HepG2 (cell line): ENCODE measurements around the gene FBXO24. TPM values are rescaled to one million over a fixed set of nuclear protein-coding genes. Genes with fewer than 3 reads are reported as not detected.

ENCODE experiments used
- AKAP8 ChIP-seq: sonication (generic); formaldehyde crosslinking; IDR thresholded peaks from 2 replicates; pipeline ENCODE4 v1.5.1; 2020; ENCODE audit warnings: mild to moderate bottlenecking, missing genetic modification reagents
- FLYWCH1 ChIP-seq: sonication (generic); formaldehyde crosslinking; IDR thresholded peaks from 2 replicates; pipeline ENCODE4 v1.8.1; 2023; ENCODE audit warnings: mild to moderate bottlenecking, missing genetic modification reagents
- GZF1 ChIP-seq: sonication (generic); formaldehyde crosslinking; IDR thresholded peaks from 2 replicates; pipeline ENCODE4 v1.5.1; 2020; ENCODE audit warnings: mild to moderate bottlenecking, missing genetic modification reagents
- KDM3A ChIP-seq: IDR thresholded peaks from 2 replicates; pipeline ENCODE4 v1.6.1; 2018; ENCODE audit warnings: low read depth, missing compliant biosample characterization
- MLLT10 ChIP-seq: sonication (generic); formaldehyde crosslinking; IDR thresholded peaks from 2 replicates; pipeline ENCODE4 v1.4.0; 2020; ENCODE audit warnings: missing genetic modification reagents
- RARA ChIP-seq: IDR thresholded peaks from 2 replicates; pipeline ENCODE4 v1.6.1; 2016; ENCODE audit warnings: missing genetic modification reagents, missing compliant biosample characterization
- SP2 ChIP-seq: sonication (generic); formaldehyde crosslinking; IDR thresholded peaks from 2 replicates; pipeline ENCODE4 v1.5.1; 2020; ENCODE audit warnings: mild to moderate bottlenecking, missing genetic modification reagents
- SRSF1 ChIP-seq: fragments of 200-400 bp; formaldehyde crosslinking; optimal IDR thresholded peaks from 2 replicates; pipeline ENCODE3; 2017; ENCODE audit warnings: mild to moderate bottlenecking, low read depth, low read length, moderate library complexity
- TRIM22 ChIP-seq: fragments of 450-650 bp; IDR thresholded peaks from 2 replicates; pipeline ENCODE4 v1.6.1; 2017
- YEATS2 ChIP-seq: sonication (generic); formaldehyde crosslinking; IDR thresholded peaks from 2 replicates; pipeline ENCODE4 v1.4.0; 2020; ENCODE audit warnings: missing genetic modification reagents, borderline replicate concordance
- ZNF180 ChIP-seq: sonication (generic); formaldehyde crosslinking; IDR thresholded peaks from 2 replicates; pipeline ENCODE4 v1.4.0; 2020; ENCODE audit warnings: low read depth, missing genetic modification reagents, borderline replicate concordance
- ZNF251 ChIP-seq: sonication (generic); formaldehyde crosslinking; IDR thresholded peaks from 2 replicates; pipeline ENCODE4 v1.9.0; 2021; ENCODE audit warnings: mild to moderate bottlenecking, missing genetic modification reagents
- ZNF616 ChIP-seq: sonication (generic); formaldehyde crosslinking; IDR thresholded peaks from 2 replicates; pipeline ENCODE4 v1.5.0; 2020; ENCODE audit warnings: low read depth, mild to moderate bottlenecking, missing genetic modification reagents
- ZNF747 ChIP-seq: sonication (generic); formaldehyde crosslinking; IDR thresholded peaks from 2 replicates; pipeline ENCODE4 v1.8.1; 2023; ENCODE audit warnings: missing genetic modification reagents, mild to moderate bottlenecking, borderline replicate concordance
- polyA plus RNA-seq, 8 experiments: library from polyadenylated mRNA; depleted of rRNA in 3 of 8; stranded (reverse) in 7 of 8; unstranded in 1 of 8; fragments of >200 nt; fragmentation: Illumina TruSeq in 4 of 8; extraction: Trizol in 4 of 8; gene quantifications; 2 replicates each; pipeline versions ENCODE4 v1.2.1 to v1.2.3, GENCODE V29; 2011 to 2016; ENCODE audit warnings: low read depth in 4 of 8, missing spikeins in 1 of 8, mixed read lengths in 1 of 8; ENCODE audit not compliant: insufficient read depth in 1 of 8
- total RNA-seq, 5 experiments: library from RNA; depleted of rRNA; stranded (reverse); fragments of >200 nt; fragmentation: Illumina TruSeq; extraction: Trizol; gene quantifications; 2 replicates each; pipeline ENCODE4 v1.2.3, GENCODE V29; 2016; ENCODE audit warnings: low read depth in 1 of 5
- TF ChIP-seq, protein P1 (sequence below), 2 experiments: IDR thresholded peaks; 2 replicates each; pipeline ENCODE4 v1.6.1; 2011 to 2012; ENCODE audit warnings: low read length in 2 of 2, borderline replicate concordance in 1 of 2, low read depth in 1 of 2, mild to moderate bottlenecking in 1 of 2, moderate library complexity in 1 of 2
- TF ChIP-seq, protein P2 (sequence below): sonication (generic); formaldehyde crosslinking; IDR thresholded peaks from 2 replicates; pipeline ENCODE4 v1.8.0; 2023; ENCODE audit warnings: mild to moderate bottlenecking, missing genetic modification reagents
- TF ChIP-seq, protein P3 (sequence below): sonication (generic); formaldehyde crosslinking; IDR thresholded peaks from 2 replicates; pipeline ENCODE4 v1.5.1; 2020; ENCODE audit warnings: mild to moderate bottlenecking, missing genetic modification reagents, moderate library complexity
- TF ChIP-seq, protein P4 (sequence below): sonication (generic); formaldehyde crosslinking; IDR thresholded peaks from 2 replicates; pipeline ENCODE4 v1.5.1; 2020; ENCODE audit warnings: mild to moderate bottlenecking, missing genetic modification reagents, borderline replicate concordance

The FBXO24 gene
- total and polyA plus RNA-seq, 2 of the 13 experiments (the other 11 are each of a cell fraction or from before 2014, with no cell fraction given), result 0.20 to 0.55 TPM

DNA sequence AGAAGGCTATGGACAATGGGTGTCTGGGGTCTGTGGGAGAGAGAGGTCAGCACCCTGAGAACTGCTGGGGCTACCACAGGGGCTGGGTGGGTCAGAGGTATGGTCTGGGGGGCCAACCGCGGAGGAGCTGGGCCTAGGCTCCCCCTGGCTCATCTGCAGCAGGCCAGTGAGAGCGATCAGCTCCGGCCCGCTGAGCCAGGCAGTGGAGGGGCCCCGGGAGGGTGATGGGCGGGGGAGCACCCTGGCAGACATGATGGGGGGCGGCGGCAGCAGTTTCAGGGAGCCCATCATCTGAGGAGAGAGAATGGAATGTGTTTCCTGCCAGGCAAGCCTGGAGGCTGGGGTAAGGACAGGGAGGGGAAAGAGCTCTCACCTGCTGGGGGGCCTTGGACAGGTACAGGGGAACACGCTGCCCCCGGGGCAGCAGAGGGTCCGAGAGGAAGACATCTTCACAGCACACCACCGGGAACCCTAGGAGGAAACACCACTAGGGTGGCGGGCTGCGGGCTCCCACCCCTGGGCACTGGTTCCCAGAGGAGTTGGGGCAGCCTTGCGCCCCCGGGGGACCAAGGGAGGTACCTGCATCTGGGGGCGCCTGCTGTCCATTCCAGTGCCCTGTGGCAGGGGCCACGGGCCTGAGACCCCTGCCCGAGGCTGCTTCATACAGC is 13.7 kb upstream of the FBXO24 start (continued):
- TF ChIP-seq, protein P1, sequence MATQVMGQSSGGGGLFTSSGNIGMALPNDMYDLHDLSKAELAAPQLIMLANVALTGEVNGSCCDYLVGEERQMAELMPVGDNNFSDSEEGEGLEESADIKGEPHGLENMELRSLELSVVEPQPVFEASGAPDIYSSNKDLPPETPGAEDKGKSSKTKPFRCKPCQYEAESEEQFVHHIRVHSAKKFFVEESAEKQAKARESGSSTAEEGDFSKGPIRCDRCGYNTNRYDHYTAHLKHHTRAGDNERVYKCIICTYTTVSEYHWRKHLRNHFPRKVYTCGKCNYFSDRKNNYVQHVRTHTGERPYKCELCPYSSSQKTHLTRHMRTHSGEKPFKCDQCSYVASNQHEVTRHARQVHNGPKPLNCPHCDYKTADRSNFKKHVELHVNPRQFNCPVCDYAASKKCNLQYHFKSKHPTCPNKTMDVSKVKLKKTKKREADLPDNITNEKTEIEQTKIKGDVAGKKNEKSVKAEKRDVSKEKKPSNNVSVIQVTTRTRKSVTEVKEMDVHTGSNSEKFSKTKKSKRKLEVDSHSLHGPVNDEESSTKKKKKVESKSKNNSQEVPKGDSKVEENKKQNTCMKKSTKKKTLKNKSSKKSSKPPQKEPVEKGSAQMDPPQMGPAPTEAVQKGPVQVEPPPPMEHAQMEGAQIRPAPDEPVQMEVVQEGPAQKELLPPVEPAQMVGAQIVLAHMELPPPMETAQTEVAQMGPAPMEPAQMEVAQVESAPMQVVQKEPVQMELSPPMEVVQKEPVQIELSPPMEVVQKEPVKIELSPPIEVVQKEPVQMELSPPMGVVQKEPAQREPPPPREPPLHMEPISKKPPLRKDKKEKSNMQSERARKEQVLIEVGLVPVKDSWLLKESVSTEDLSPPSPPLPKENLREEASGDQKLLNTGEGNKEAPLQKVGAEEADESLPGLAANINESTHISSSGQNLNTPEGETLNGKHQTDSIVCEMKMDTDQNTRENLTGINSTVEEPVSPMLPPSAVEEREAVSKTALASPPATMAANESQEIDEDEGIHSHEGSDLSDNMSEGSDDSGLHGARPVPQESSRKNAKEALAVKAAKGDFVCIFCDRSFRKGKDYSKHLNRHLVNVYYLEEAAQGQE (IDR thresholded peaks at IDR 0.05; ENCODE audit: borderline replicate concordance in 1 of 2, low read depth in 1 of 2, low read length in 2 of 2), result no peak
- peak; percentile 29 for TF ChIP-seq SRSF1
- no peak for TF ChIP-seq SP2 (CRISPR knock-in tag)
- TF ChIP-seq, protein P2, sequence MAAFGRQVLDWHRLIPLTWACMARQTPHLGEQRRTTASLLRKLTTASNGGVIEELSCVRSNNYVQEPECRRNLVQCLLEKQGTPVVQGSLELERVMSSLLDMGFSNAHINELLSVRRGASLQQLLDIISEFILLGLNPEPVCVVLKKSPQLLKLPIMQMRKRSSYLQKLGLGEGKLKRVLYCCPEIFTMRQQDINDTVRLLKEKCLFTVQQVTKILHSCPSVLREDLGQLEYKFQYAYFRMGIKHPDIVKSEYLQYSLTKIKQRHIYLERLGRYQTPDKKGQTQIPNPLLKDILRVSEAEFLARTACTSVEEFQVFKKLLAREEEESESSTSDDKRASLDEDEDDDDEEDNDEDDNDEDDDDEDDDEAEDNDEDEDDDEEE (CRISPR knock-in tag), result peak; percentile 19; the same call in 1 of the 2 replicates
- TF ChIP-seq, protein P3, sequence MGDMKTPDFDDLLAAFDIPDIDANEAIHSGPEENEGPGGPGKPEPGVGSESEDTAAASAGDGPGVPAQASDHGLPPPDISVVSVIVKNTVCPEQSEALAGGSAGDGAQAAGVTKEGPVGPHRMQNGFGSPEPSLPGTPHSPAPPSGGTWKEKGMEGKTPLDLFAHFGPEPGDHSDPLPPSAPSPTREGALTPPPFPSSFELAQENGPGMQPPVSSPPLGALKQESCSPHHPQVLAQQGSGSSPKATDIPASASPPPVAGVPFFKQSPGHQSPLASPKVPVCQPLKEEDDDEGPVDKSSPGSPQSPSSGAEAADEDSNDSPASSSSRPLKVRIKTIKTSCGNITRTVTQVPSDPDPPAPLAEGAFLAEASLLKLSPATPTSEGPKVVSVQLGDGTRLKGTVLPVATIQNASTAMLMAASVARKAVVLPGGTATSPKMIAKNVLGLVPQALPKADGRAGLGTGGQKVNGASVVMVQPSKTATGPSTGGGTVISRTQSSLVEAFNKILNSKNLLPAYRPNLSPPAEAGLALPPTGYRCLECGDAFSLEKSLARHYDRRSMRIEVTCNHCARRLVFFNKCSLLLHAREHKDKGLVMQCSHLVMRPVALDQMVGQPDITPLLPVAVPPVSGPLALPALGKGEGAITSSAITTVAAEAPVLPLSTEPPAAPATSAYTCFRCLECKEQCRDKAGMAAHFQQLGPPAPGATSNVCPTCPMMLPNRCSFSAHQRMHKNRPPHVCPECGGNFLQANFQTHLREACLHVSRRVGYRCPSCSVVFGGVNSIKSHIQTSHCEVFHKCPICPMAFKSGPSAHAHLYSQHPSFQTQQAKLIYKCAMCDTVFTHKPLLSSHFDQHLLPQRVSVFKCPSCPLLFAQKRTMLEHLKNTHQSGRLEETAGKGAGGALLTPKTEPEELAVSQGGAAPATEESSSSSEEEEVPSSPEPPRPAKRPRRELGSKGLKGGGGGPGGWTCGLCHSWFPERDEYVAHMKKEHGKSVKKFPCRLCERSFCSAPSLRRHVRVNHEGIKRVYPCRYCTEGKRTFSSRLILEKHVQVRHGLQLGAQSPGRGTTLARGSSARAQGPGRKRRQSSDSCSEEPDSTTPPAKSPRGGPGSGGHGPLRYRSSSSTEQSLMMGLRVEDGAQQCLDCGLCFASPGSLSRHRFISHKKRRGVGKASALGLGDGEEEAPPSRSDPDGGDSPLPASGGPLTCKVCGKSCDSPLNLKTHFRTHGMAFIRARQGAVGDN (CRISPR knock-in tag), result no peak
- no peak for TF ChIP-seq GZF1 (CRISPR knock-in tag)
- no peak for TF ChIP-seq ZNF747 (CRISPR knock-in tag)
- TF ChIP-seq FLYWCH1, result no peak
- no peak for TF ChIP-seq ZNF251 (CRISPR knock-in tag)
- no peak for TF ChIP-seq TRIM22
- no peak for TF ChIP-seq ZNF616
- no peak for TF ChIP-seq KDM3A (CRISPR knock-in tag)
- no peak for TF ChIP-seq MLLT10 (CRISPR knock-in tag)
- TF ChIP-seq YEATS2 (CRISPR knock-in tag), result no peak
- TF ChIP-seq AKAP8, result 0 out of 2 replicates have a peak, but pooled peaks have one; percentile 5
- TF ChIP-seq ZNF180 (CRISPR knock-in tag), result no peak
- 0 out of 2 replicates have a peak, but pooled peaks have one; percentile 9 for TF ChIP-seq RARA
- TF ChIP-seq, protein P4, sequence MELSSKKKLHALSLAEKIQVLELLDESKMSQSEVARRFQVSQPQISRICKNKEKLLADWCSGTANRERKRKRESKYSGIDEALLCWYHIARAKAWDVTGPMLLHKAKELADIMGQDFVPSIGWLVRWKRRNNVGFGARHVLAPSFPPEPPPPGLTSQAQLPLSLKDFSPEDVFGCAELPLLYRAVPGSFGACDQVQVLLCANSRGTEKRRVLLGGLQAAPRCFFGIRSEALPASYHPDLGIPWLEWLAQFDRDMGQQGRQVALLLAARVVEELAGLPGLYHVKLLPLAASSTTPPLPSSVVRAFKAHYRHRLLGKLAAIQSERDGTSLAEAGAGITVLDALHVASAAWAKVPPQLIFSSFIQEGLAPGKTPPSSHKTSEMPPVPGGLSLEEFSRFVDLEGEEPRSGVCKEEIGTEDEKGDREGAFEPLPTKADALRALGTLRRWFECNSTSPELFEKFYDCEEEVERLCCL (CRISPR knock-in tag), result no peak
